ENCODE measurements around the gene NME5.
"Not testable (repeated sequence)": the region's sequence is repeated elsewhere in the genome, so short reads cannot be mapped to it uniquely, and the experiment has no call there.

Gene NME5

DNA sequence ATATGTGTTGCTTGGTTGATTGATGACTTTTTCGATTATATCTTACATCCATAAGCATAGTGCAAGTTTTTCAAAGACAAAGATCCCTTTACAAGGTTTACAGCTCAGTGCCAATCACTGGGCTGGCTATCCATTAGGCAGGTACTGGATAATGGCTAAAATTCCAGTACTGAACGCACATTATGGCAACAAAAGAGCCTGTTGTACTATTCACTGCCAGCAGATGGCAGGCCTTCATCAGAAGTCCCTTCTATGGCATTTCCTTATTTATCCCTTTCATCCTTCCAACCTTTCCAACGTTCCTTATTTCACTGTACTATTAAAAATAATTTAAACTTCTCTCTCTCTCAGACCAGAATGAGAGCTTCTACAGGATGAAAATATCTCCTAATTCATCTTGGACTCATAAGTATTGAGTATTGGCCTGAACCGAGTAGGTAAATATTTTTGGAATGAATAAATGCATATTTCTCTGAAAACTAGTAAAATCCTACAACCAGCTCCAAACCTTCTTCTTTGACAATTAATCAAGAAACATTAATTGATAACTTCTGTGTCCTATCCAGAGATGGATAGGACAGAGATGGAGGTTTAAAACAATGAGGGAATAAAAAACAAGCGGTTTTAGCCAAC, 62.0 kb downstream of the NME5 start:
- DNase-seq (ENCODE audit: low spot score): peak; percentile 58

- DNase-seq (ENCODE audit: low spot score): not testable (repeated sequence)
These were observed 69.2 kb downstream of the NME5 start for GRCh38 chr5:138070026-138070425.

DNA sequence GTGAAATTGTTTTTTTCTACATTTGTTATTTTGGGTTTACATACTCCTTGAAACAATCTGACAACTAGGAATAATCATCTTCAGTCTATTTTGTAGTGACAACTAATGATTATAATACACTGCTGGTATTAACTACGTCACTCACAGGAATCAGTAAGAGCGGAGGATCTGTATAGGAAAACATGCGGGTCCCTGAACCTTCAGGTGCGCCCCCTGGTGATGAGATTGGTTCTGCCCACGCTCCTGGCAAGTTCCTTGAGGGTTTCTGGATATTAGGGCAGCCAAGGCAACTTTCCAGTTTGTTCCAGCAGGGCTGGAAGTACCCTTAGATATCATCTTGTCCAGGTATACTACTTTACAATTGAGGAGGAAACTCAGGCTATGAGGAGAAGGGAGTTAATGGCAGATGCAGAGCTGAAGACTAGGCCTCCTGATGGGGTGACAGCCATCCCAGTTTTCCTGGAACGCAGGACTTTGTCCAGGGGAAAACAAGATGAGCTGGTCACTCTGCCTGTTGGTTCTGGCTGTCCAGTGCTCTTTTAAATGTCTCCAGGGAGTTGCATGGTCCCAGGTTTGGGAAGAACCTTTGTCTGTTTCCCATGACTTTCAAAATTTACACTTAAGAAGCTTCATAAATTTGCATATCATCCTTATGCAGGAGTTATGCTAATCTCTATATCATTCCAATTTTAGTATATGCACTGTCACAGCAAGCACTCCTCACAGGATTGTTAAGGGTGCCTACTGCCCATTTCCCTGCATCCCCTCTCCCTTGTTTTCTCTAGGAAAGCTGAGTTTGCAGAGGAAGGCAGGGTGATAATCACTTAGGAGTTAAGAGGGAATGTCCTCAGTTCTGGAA, 70.3 kb downstream of the NME5 start:
- peak; percentile 61 for DNase-seq (ENCODE audit: low spot score)

DNA sequence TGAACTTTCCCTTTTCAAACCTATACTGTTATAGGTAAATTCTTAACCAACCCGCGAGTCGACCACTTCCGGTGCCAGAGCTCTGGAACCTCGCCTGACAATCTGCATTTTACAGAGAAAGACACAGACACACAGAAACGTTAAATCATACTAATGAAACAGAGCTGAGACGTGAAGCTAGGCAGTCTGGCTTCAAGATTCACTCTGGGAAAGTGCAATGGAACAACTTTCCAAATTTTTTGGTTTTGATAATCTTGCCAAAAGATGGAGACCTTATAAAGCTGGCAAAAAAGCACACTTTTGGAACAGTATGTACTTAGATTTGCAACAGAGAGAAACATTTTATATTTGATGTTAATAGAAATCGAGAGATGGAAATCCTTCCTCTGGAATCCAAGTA, 71.3 kb downstream of the NME5 start:
- no peak for DNase-seq (ENCODE audit: low spot score)
